NCI-H1417 treated with DMSO at 0.1 percent for 48 hours (cell line): ENCODE data around the gene RD3L.
"Not testable (repeated sequence)": the region's sequence is repeated elsewhere in the genome, so short reads cannot be mapped to it uniquely, and the experiment has no call there.

Experiments used
- DNase-seq: peaks from one replicate; lab custom pipeline; 2025; lab: John Stamatoyannopoulos, UW

RD3L gene

GRCh38 chr14:103941973-103942736 is at the start of gene RD3L:
TSS of gene RD3L (minus strand) at chr14:103942529. CDS start at chr14:103941695, 834 bp downstream.
- DNase-seq, result no peak

- DNase-seq, result no peak
Observed at GRCh38 chr14:103989964-103990363, 47.6 kb upstream of the RD3L start.

DNA sequence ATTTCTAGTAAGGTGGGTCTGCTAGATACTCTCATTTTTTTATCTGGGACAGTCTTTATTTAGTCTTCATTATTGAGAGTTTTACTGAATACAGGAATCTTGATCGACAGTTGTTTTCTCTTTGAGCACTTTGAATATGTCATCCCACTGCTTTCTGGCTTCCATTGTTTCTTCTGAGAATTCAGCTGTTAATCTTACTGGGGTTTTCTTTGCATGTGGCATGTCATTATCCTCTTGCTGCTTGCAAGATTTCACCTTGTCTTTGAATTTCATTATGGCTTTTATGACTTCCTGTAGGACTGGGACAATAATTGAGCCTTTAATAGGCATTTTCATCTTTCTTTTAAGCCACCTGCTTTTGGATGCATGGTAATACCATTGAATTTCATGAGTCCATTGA is 46.7 kb upstream of the RD3L start:
- no peak for DNase-seq

GRCh38 chr14:103984196-103984595 is 41.9 kb upstream of the RD3L start:
- no peak for DNase-seq

- DNase-seq, result not testable (repeated sequence)
Observed at GRCh38 chr14:103980623-103981238, 38.4 kb upstream of the RD3L start.

- DNase-seq, result no peak
Observed at GRCh38 chr14:103974575-103974974, 32.2 kb upstream of the RD3L start.

DNA sequence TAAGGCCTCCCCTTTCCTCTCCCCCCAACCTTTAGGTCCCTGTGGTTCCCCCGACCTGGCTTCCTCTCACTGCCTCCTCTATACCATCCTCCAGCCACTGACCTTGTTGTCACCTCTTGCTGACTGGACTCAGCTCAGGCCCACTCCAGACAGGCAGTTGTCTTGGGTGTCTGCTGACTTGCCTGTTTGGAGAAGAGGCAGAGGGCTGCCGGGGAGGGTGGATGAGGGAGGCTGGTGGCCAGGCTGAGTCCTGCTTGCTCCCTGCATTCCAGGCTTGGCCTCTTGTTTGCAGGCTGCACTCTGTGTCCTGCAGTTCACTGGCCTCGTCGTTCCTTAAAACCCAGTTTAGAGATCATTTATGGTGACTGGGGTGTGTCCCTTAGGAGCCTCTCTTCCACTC is 31.0 kb upstream of the RD3L start:
- no peak for DNase-seq

GRCh38 chr14:103969961-103970360 is 27.6 kb upstream of the RD3L start:
- DNase-seq, result no peak

DNA sequence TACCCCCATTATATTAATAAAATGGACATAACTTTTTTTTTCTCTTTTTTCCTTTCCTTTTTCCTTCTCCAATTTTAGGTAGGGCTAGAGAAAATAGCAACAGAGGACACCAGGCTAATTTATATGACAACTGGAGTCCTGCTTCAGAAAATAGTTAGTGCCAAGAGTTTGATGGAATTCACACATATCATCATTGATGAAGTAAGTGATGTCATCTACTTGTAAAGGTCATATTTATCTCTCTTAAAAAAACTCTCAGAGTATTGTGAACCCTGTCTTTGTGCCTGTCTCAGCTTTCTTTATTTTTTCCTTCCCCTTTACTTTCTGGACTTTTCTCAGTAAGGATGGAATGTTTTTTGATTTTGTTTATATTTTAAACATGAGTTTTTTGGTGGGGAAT is 24.3 kb upstream of the RD3L start:
- DNase-seq, result no peak

- DNase-seq, result no peak
Observed at GRCh38 chr14:103961928-103962578, 19.7 kb upstream of the RD3L start.

DNA sequence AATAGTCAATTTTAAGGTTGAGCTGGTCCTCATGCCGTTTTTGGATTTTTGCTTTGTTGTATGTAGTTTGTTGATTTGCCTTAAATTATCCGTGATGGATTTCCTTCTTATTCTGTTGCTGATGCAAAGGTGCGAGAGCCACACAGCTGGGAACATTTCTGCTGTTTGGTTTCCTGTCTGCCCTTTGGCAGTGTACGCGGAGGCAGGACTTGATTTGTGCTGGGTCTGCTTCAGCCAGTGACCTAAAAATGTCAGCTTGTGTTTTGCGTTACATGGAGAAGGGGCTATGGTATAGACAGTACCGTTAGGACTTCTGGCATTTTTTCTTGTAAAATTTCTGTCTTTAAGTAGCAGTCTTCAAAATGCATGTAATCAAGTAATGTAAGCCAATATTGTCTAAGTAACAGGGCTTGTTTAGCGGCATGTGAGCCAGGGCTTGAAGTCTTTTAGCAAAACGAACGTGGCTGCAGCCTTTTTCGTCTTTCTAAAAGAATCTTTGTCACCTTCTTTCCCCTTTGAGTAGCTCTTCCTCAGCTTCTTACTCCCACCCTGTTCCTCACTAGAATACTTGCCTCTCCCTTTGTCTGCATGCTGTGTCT is 18.2 kb upstream of the RD3L start:
- no peak for DNase-seq

DNA sequence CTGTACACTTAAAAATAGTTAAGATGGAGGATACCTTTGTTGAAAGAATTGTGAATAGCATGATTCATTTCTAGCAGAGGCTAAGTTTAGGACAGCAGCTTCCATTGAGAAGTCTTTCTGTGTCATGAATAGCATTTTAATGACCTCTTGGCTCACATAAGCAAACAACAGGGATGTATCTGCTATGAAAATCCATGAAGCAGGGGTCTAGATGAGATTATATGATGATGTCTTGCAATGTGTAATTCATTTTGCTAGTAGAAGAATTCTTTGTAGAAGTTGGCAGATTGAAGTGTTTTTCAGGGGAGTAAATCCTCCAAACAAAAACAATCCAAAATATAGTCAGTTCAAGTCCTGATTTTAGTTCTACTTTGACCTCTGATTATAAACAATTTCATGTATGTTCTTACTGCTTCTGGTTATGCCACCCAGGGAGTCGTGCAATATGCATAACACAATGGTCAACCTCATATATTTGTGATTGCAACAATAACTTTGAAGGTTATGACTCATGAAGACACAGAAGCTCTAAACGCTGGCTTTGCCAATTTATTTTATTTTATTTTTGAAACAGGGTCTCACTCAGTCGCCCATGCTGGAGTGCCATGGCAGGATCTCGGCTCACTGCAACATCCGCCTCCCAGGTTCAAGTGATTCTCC is 6.9 kb upstream of the RD3L start:
- DNase-seq, result no peak

DNA sequence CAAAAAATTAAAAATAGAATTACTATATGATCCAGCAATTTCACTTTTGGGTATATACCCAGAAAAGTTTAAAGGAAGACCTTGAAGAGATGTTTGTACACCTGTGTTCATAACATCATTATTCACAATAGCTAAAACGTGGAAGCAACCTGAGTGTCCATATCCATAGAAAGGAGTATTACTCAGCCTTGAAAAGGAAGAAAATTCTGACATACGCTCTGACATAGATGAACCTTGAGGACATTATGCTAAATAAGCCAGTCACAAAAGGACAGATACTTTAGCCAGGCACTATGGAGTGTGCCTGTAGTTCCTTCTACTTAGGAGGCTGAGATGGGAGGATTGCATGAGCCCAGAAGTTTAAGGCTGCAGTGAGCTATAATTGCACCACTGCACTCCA is 6.1 kb upstream of the RD3L start:
- DNase-seq, result no peak

DNA sequence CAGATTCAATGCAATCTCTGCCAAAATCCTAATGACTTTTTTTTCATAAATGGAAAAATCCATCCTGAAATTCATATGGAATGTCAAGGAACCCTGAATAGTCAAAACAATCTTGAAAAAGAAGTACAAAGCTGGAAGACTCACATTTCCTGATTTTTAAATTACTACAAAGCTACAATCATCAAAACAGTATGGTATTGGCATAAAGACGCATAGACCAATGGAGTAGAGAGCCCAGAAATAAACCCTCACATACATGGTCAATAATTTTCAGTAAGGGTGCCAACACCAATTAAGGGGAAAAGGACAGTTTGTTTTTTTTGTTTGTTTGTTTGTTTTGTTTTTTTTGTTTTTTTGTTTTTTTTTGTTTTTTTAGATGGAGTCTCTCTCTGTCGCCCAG is 4.6 kb upstream of the RD3L start:
- no peak for DNase-seq

GRCh38 chr14:103943673-103944072 is 1.3 kb upstream of the RD3L start:
- no peak for DNase-seq

DNA sequence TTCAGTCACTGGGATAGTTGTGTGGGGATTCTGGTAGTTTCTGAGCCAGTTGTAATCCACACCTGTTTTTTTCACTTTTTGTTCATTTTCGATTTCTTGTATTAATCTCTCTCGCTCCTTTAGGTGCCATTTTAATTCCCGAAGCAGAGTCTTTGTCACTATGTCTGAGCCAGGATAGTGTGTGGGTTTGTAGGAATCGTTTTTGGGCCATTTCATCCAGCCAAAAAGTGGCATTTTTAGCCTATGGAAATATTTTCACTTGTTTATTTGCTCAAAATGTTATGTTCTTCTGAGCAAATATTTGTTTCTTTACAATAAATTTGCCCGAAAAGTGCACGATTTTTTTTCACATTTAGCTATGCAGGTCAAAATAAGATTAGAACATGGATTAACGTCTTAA is 867 bp downstream of the RD3L start:
- DNase-seq, result no peak

GRCh38 chr14:103935102-103935501 is 7.2 kb downstream of the RD3L start:
- no peak for DNase-seq

- DNase-seq, result no peak
Observed at GRCh38 chr14:103932791-103933490, 9.4 kb downstream of the RD3L start.

DNA sequence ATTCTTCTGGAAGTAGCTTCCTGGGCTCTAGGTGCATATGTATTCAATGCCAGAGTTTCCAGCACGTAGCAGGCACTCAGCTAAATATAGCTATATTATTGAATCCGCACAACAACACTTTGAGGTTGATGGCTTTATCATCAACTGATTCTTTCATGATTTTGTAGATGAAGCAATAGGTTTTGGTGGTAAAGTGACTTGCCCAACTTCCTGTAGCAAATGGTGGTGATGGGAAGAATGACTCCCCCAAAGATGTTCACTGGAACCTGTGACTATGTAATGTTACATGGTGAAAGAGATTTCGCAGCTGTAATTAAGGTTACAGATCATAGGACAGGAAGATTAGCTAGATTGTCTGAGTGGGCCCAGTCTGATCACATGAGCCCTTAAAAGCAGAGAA is 10.9 kb downstream of the RD3L start:
- no peak for DNase-seq

DNA sequence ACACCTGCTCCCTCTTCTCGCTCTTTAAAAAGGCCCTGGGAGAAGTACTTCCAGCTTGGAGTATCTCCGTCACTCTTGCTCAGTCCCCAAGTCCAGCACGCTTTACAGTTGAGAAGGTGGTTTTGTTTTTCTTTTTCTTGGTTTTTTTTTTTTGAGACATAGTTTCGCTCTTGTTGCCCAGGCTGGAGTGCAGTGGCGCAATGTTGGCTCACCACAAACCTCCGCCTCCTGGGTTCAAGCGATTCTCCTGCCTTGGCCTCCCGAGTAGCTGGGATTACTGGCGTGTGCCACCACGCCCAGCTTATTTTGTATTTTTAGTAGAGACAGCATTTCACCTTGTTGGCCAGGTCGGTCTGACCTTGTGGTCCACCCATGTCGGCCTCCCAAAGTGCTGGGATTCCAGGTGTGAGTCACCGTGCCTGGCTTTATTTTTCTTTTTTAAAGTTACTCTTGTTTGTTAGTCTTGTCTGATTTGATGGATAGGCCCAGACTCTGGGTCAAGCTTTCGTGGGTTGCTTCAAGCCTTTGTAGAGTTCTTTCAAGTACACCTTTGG is 12.2 kb downstream of the RD3L start:
- DNase-seq, result no peak
